ENCODE data around the gene SCT. TPM values are rescaled to one million over a fixed set of nuclear protein-coding genes. Genes with fewer than 3 reads are reported as not detected.

Gene SCT
- total RNA-seq, 2 donors from 2014 or later = not detected

GRCh38 chr11:641806-642370, 14.9 kb upstream of the SCT start:
- H3K27ac ChIP-seq = no peak overlapping the region
- H3K9me3 ChIP-seq = no peaks in the 10 kb centered on the region
- H3K36me3 ChIP-seq (replicated peaks in 1 of 2; ENCODE audit: insufficient read depth in 1 of 2, low read depth in 2 of 2) = peaks cover 0 to 5% of the 10 kb centered on the region in 2 donors
- no peak for DNase-seq
- 93 to 95% methylated on average over 17 to 18 of the region's 19 CpGs for WGBS, 2 donors
- intact Hi-C loops (cut with DNase I) = no loop called here
- H3K4me1 ChIP-seq = peaks cover 6% of the 10 kb centered on the region
- H3K27me3 ChIP-seq = no peaks in the 10 kb centered on the region
- no peak for TF ChIP-seq POLR2A (IDR thresholded peaks at IDR 0.05)
- TF ChIP-seq, protein P1, sequence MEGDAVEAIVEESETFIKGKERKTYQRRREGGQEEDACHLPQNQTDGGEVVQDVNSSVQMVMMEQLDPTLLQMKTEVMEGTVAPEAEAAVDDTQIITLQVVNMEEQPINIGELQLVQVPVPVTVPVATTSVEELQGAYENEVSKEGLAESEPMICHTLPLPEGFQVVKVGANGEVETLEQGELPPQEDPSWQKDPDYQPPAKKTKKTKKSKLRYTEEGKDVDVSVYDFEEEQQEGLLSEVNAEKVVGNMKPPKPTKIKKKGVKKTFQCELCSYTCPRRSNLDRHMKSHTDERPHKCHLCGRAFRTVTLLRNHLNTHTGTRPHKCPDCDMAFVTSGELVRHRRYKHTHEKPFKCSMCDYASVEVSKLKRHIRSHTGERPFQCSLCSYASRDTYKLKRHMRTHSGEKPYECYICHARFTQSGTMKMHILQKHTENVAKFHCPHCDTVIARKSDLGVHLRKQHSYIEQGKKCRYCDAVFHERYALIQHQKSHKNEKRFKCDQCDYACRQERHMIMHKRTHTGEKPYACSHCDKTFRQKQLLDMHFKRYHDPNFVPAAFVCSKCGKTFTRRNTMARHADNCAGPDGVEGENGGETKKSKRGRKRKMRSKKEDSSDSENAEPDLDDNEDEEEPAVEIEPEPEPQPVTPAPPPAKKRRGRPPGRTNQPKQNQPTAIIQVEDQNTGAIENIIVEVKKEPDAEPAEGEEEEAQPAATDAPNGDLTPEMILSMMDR (IDR thresholded peaks at IDR 0.05) = no peak
- H3K4me3 ChIP-seq = no peak overlapping the region
- ATAC-seq = no peak

DNA sequence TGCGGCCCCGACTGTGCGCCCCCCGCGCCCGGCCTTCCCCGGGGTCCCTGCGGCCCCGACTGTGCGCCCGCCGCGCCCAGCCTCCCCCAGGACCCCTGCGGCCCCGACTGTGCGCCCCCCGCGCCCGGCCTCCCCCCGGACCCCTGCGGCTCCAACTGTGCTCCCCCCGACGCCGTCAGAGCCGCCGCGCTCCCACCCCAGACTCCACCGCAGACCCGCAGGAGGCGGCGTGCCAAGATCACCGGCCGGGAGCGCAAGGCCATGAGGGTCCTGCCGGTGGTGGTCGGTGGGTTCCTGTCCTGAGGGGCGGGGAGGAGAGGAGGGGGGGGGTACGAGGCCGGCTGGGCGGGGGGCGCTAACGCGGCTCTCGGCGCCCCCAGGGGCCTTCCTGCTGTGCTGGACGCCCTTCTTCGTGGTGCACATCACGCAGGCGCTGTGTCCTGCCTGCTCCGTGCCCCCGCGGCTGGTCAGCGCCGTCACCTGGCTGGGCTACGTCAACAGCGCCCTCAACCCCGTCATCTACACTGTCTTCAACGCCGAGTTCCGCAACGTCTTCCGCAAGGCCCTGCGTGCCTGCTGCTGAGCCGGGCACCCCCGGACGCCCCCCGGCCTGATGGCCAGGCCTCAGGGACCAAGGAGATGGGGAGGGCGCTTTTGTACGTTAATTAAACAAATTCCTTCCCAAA, 13.2 kb upstream of the SCT start:
- intact Hi-C loops (cut with DNase I) = no loop called here
- ATAC-seq (no peak), DNase-seq (no peak)
- Histone ChIP-seq H3K36me3 (replicated peaks in 1 of 2; ENCODE audit: insufficient read depth in 1 of 2, low read depth in 2 of 2) (peaks cover 0 to 5% of the 10 kb centered on the region in 2 donors), H3K27me3 (no peaks in the 10 kb centered on the region), H3K27ac (no peak overlapping the region), H3K4me3 (no peak overlapping the region), H3K4me1 (peaks cover 6% of the 10 kb centered on the region), H3K9me3 (no peaks in the 10 kb centered on the region)
- TF ChIP-seq POLR2A (IDR thresholded peaks at IDR 0.05) = no peak
- TF ChIP-seq, protein P1 (IDR thresholded peaks at IDR 0.05) = no peak
- 60 to 79% methylated on average over 29 to 35 of the region's 69 CpGs for WGBS, 2 donors

- Histone ChIP-seq H3K36me3 (replicated peaks in 1 of 2; ENCODE audit: insufficient read depth in 1 of 2, low read depth in 2 of 2) (peaks cover 0 to 5% of the 10 kb centered on the region in 2 donors), H3K27ac (no peak overlapping the region), H3K9me3 (no peaks in the 10 kb centered on the region), H3K4me3 (no peak overlapping the region), H3K4me1 (peaks cover 6% of the 10 kb centered on the region), H3K27me3 (no peaks in the 10 kb centered on the region)
- DNase-seq = no peak
- TF ChIP-seq POLR2A (IDR thresholded peaks at IDR 0.05) = no peak
- TF ChIP-seq, protein P1 (IDR thresholded peaks at IDR 0.05) = no peak
- ATAC-seq = no peak
- intact Hi-C loops (cut with DNase I) = no loop called here
- WGBS, 2 donors = 42 to 82% methylated on average over 56 to 57 of the region's 80 CpGs
These were observed 12.5 kb upstream of the SCT start for GRCh38 chr11:639332-639955.

GRCh38 chr11:638631-639331, 11.8 kb upstream of the SCT start:
- no peaks in the 10 kb centered on the region for H3K27me3 ChIP-seq

More at GRCh38 chr11:638631-639331, 11.8 kb upstream of the SCT start:
- intact Hi-C loops (cut with DNase I) = no loop called here
- DNase-seq = no peak
- peaks cover 0 to 1% of the 10 kb centered on the region in 2 donors for H3K36me3 ChIP-seq (replicated peaks in 1 of 2; ENCODE audit: insufficient read depth in 1 of 2, low read depth in 2 of 2)
- WGBS, 2 donors = 74 to 80% methylated on average over 24 to 28 of the region's 28 CpGs
- no peaks in the 10 kb centered on the region for H3K9me3 ChIP-seq
- peaks cover 6% of the 10 kb centered on the region for H3K4me1 ChIP-seq
- H3K4me3 ChIP-seq = no peak overlapping the region
- ATAC-seq = no peak
- no peak overlapping the region for H3K27ac ChIP-seq
- TF ChIP-seq POLR2A (IDR thresholded peaks at IDR 0.05) = no peak
- TF ChIP-seq, protein P1 (IDR thresholded peaks at IDR 0.05) = no peak

Data from body of pancreas (tissue), 4 donors.